Hematopoietic multipotent progenitor cell treated with erythropoietin and hydrocortisone succinate and interleukin-3 and kit ligand, for 8 days (in vitro differentiated cells): ENCODE results near the gene MCU.

Experiments
- DNase-seq: peaks from one replicate; pipeline ENCODE4 v3.0.0-alpha.2; 2015

Gene MCU

GRCh38 chr10:72852508-72852907 is 160.6 kb downstream of the MCU start:
- no peak for DNase-seq

GRCh38 chr10:72855129-72855528 is 163.2 kb downstream of the MCU start:
- no peak for DNase-seq

GRCh38 chr10:72855790-72856189 is 163.8 kb downstream of the MCU start:
- DNase-seq = no peak

GRCh38 chr10:72858067-72858466 is 166.1 kb downstream of the MCU start:
- DNase-seq = no peak

GRCh38 chr10:72862957-72863356 is 171.0 kb downstream of the MCU start:
- no peak for DNase-seq

- DNase-seq = peak; percentile 63
Measured at GRCh38 chr10:72875250-72876055, 183.5 kb downstream of the MCU start.

GRCh38 chr10:72879245-72879644 is 187.3 kb downstream of the MCU start:
- DNase-seq = no peak

- DNase-seq = no peak
Measured at GRCh38 chr10:72881291-72881690, 189.3 kb downstream of the MCU start.

- no peak for DNase-seq
Measured at GRCh38 chr10:72883861-72884260, 191.9 kb downstream of the MCU start.

- no peak for DNase-seq
Measured at GRCh38 chr10:72885953-72886352, 194.0 kb downstream of the MCU start.

- DNase-seq = no peak
Measured at GRCh38 chr10:72886621-72887020, 194.7 kb downstream of the MCU start.

GRCh38 chr10:72887043-72887442 is 195.1 kb downstream of the MCU start:
- no peak for DNase-seq

- no peak for DNase-seq
Measured at GRCh38 chr10:72888151-72888638, 196.3 kb downstream of the MCU start.

GRCh38 chr10:72889391-72889831 is 197.5 kb downstream of the MCU start:
- DNase-seq = no peak

GRCh38 chr10:72890086-72890485 is 198.1 kb downstream of the MCU start:
- DNase-seq = no peak

GRCh38 chr10:72893136-72893798 is 201.3 kb downstream of the MCU start, which contains the start of gene OIT3:
Gene OIT3 (plus strand): TSS chr10:72893739. CDS start chr10:72893799, 60 bp downstream.
- no peak for DNase-seq

- no peak for DNase-seq
Measured at GRCh38 chr10:72895236-72895850, 203.4 kb downstream of the MCU start.

- DNase-seq = no peak
Measured at GRCh38 chr10:72898616-72899015, 206.7 kb downstream of the MCU start.

- DNase-seq = no peak
Measured at GRCh38 chr10:72899545-72899944, 207.6 kb downstream of the MCU start.

- DNase-seq = peak; percentile 22
Measured at GRCh38 chr10:72903941-72904446, 212.1 kb downstream of the MCU start.

- no peak for DNase-seq
Measured at GRCh38 chr10:72904806-72905205, 212.9 kb downstream of the MCU start.

GRCh38 chr10:72906446-72906845 is 214.5 kb downstream of the MCU start:
- DNase-seq = no peak

GRCh38 chr10:72910705-72911104 is 218.8 kb downstream of the MCU start:
- no peak for DNase-seq
